A172 (cell line): ENCODE data around the gene OPRL1. TPM values are rescaled to one million over a fixed set of nuclear protein-coding genes. Genes with fewer than 3 reads are reported as not detected.

ENCODE experiments used
- DNase-seq: peaks from one replicate; pipeline ENCODE4 v3.0.0-alpha.2; 2015; ENCODE audit warnings: low spot score
- total RNA-seq: library from RNA; depleted of rRNA; stranded (reverse); fragments of >200 nt; shearing (Covaris generic); gene quantifications from 2 replicates; pipeline ENCODE4 v1.2.3, GENCODE V29; 2014

The OPRL1 gene
- total RNA-seq, 1 experiment from 2014 or later = 1.2 TPM

- no peak for DNase-seq
Measured at GRCh38 chr20:64042054-64042781, 37.7 kb upstream of the OPRL1 start.

- DNase-seq = no peak
Measured at GRCh38 chr20:64043768-64044167, 36.1 kb upstream of the OPRL1 start.

- peak; percentile 83 for DNase-seq
Measured at GRCh38 chr20:64044484-64045247, 35.2 kb upstream of the OPRL1 start.

GRCh38 chr20:64045346-64046011 is 34.4 kb upstream of the OPRL1 start:
- DNase-seq = peak; percentile 47

- no peak for DNase-seq
Measured at GRCh38 chr20:64047046-64047389, 32.9 kb upstream of the OPRL1 start.

- DNase-seq = no peak
Measured at GRCh38 chr20:64047968-64048401, 31.9 kb upstream of the OPRL1 start.

GRCh38 chr20:64048402-64049044 is 31.4 kb upstream of the OPRL1 start:
- no peak for DNase-seq

- DNase-seq = no peak
Measured at GRCh38 chr20:64049060-64049877, 30.6 kb upstream of the OPRL1 start, which contains the start of gene SOX18. Gene SOX18 (minus strand): TSS chr20:64049639. CDS start chr20:64049516, 123 bp downstream.

- DNase-seq = no peak
Measured at GRCh38 chr20:64049878-64050260, 30.0 kb upstream of the OPRL1 start.

- DNase-seq = no peak
Measured at GRCh38 chr20:64050261-64051032, 29.4 kb upstream of the OPRL1 start.

GRCh38 chr20:64051033-64051452 is 28.8 kb upstream of the OPRL1 start:
- no peak for DNase-seq

GRCh38 chr20:64051561-64052325 is 28.1 kb upstream of the OPRL1 start:
- no peak for DNase-seq

GRCh38 chr20:64052326-64052722 is 27.6 kb upstream of the OPRL1 start:
- no peak for DNase-seq

GRCh38 chr20:64052987-64053840 is 26.7 kb upstream of the OPRL1 start:
- no peak for DNase-seq

- peak; percentile 66 for DNase-seq
Measured at GRCh38 chr20:64053841-64054661, 25.8 kb upstream of the OPRL1 start.

- DNase-seq = no peak
Measured at GRCh38 chr20:64055396-64055892, 24.4 kb upstream of the OPRL1 start.

GRCh38 chr20:64055893-64056638 is 23.8 kb upstream of the OPRL1 start:
- peak; percentile 68 for DNase-seq
